ENCODE measurements around the gene PHF21B. TPM values are rescaled to one million over a fixed set of nuclear protein-coding genes. Genes with fewer than 3 reads are reported as not detected.

Gene PHF21B
- total RNA-seq, 1 donor from 2014 or later, result 4.6 TPM

DNA sequence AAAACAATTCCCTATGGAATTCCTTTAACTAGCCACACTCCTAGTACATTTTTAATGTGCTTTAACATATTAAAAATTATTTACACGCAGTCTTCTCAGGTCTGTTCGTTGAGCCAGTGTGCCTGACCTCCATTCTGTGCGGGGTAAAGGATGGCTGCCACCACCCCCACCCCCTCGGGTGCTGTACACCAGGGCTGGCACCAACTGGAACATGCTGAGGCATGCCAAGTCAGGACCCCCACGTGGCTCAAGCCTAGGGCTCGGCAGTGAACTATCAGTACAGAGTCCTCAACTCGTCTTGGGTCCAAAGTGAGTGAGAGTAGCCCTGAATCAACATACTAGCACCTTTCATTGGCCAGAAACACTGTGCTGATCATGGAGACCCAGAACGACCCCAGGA lies 32.5 kb upstream of the PHF21B start:
- Mint-ChIP-seq H3K27ac (ENCODE audit: unreplicated experiment) (no peak overlapping the region), H3K27me3 (ENCODE audit: unreplicated experiment) (peaks cover 4% of the 10 kb centered on the region), H3K4me3 (ENCODE audit: unreplicated experiment) (no peak overlapping the region), H3K9me3 (ENCODE audit: unreplicated experiment) (peaks cover 3% of the 10 kb centered on the region), H3K36me3 (ENCODE audit: low read depth, unreplicated experiment) (peaks cover 6% of the 10 kb centered on the region), H3K4me1 (ENCODE audit: unreplicated experiment) (no peaks in the 10 kb centered on the region)
- TF ChIP-seq, protein P1, sequence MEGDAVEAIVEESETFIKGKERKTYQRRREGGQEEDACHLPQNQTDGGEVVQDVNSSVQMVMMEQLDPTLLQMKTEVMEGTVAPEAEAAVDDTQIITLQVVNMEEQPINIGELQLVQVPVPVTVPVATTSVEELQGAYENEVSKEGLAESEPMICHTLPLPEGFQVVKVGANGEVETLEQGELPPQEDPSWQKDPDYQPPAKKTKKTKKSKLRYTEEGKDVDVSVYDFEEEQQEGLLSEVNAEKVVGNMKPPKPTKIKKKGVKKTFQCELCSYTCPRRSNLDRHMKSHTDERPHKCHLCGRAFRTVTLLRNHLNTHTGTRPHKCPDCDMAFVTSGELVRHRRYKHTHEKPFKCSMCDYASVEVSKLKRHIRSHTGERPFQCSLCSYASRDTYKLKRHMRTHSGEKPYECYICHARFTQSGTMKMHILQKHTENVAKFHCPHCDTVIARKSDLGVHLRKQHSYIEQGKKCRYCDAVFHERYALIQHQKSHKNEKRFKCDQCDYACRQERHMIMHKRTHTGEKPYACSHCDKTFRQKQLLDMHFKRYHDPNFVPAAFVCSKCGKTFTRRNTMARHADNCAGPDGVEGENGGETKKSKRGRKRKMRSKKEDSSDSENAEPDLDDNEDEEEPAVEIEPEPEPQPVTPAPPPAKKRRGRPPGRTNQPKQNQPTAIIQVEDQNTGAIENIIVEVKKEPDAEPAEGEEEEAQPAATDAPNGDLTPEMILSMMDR (IDR thresholded peaks at IDR 0.05; ENCODE audit: unreplicated experiment), result no peak
- no peak for DNase-seq (ENCODE audit: low spot score)

DNA sequence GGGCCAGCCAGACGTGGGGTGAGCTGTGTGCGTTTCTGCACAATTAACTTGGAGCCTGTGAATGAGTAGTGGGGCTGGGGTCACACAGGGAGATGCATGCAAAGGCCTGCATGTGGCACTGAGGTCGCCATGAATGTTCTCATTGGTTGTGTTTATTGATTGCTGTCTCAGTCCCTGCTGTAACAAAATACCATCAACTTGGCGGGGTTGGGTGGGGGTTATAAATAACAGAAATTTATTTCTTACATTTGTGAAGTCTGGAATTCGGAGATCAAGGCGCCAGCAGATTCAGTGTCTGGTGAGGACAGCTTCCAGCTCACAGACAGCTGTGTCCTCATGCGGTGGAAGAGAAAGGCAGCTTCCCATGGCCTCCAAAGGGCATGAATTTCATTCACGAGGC lies 29.3 kb upstream of the PHF21B start:
- peaks cover 5% of the 10 kb centered on the region for H3K27me3 Mint-ChIP-seq (ENCODE audit: unreplicated experiment)
- H3K27ac Mint-ChIP-seq (ENCODE audit: unreplicated experiment), result no peak overlapping the region
- no peak for DNase-seq (ENCODE audit: low spot score)
- TF ChIP-seq, protein P1 (IDR thresholded peaks at IDR 0.05; ENCODE audit: unreplicated experiment), result no peak
- no peak overlapping the region for H3K4me3 Mint-ChIP-seq (ENCODE audit: unreplicated experiment)
- H3K36me3 Mint-ChIP-seq (ENCODE audit: low read depth, unreplicated experiment), result peaks cover 9% of the 10 kb centered on the region
- H3K9me3 Mint-ChIP-seq (ENCODE audit: unreplicated experiment), result peaks cover 3% of the 10 kb centered on the region
- H3K4me1 Mint-ChIP-seq (ENCODE audit: unreplicated experiment), result no peaks in the 10 kb centered on the region

DNA sequence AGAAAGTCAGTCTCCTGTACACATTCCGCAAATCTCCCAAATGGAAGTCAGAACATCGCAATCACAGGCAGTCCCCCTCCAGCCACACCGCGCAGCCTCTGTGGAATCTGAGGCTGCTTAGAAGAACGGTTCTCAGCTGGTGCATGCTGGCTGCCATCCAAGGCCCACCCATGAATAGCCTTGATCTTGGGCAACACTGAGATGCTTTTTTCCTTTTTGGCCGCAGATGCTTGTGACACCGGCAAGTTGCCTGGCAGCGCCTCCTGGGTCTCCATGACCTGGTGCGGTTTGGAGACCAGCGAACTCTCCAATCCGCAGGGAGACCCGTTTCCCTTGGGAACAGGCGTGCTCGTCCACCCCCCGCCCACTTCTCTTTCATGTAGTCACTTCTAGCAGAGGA lies 26.3 kb upstream of the PHF21B start:
- peaks cover 5% of the 10 kb centered on the region for H3K27me3 Mint-ChIP-seq (ENCODE audit: unreplicated experiment)
- no peaks in the 10 kb centered on the region for H3K9me3 Mint-ChIP-seq (ENCODE audit: unreplicated experiment)
- no peaks in the 10 kb centered on the region for H3K4me1 Mint-ChIP-seq (ENCODE audit: unreplicated experiment)

DNA sequence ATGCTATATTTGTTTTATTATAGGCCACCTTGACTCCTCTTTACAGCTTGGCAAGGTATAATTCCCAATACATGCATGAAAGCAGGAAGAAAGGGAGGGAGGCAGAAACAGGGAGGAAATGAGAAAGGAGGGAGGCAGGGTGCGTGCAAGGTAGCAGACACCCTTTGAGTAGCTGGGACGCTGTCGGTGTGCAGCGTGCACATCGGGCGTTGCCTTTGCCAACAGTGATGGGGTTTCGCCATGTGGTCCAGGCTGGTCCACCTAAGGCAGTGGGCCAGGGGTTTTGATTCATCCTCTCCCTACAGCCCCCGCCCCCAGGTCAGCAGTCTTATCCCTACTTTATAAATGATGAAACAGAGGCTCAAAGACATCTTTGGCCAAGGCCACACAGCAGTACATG lies 25.0 kb upstream of the PHF21B start:
- Mint-ChIP-seq H3K4me3 (ENCODE audit: unreplicated experiment) (no peak overlapping the region), H3K9me3 (ENCODE audit: unreplicated experiment) (no peaks in the 10 kb centered on the region), H3K27me3 (ENCODE audit: unreplicated experiment) (peaks cover 1% of the 10 kb centered on the region), H3K27ac (ENCODE audit: unreplicated experiment) (no peak overlapping the region), H3K36me3 (ENCODE audit: low read depth, unreplicated experiment) (peaks cover 9% of the 10 kb centered on the region), H3K4me1 (ENCODE audit: unreplicated experiment) (no peaks in the 10 kb centered on the region)
- TF ChIP-seq, protein P1 (IDR thresholded peaks at IDR 0.05; ENCODE audit: unreplicated experiment), result no peak
- no peak for DNase-seq (ENCODE audit: low spot score)

More for the DNA sequence above, 26.3 kb upstream of the PHF21B start:
- TF ChIP-seq, protein P1 (IDR thresholded peaks at IDR 0.05; ENCODE audit: unreplicated experiment), result no peak
- Mint-ChIP-seq H3K27ac (ENCODE audit: unreplicated experiment) (no peak overlapping the region), H3K36me3 (ENCODE audit: low read depth, unreplicated experiment) (peaks cover 9% of the 10 kb centered on the region), H3K4me3 (ENCODE audit: unreplicated experiment) (no peak overlapping the region)
- DNase-seq (ENCODE audit: low spot score), result no peak

DNA sequence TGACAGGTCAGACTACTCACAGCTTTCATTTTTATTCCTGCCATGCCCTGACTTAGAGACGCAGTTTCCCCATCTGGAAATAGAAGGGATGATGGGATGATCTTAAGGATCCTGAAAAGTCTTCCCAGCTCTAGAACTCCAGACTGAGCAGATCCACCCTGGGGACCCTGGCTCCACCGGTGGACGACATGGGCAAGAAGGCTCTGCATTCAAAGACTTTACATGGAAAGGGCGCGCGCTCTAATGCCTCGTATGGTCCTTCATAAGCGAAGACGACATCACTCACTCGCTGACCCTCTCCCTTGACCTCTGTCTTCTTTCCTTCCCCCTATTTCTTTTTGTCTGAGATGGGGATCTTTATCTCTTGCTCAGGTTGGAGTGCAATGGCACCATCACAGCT lies 24.4 kb upstream of the PHF21B start:
- Mint-ChIP-seq H3K27me3 (ENCODE audit: unreplicated experiment) (peaks cover 1% of the 10 kb centered on the region), H3K4me1 (ENCODE audit: unreplicated experiment) (no peaks in the 10 kb centered on the region), H3K4me3 (ENCODE audit: unreplicated experiment) (no peak overlapping the region), H3K36me3 (ENCODE audit: low read depth, unreplicated experiment) (peaks cover 9% of the 10 kb centered on the region), H3K9me3 (ENCODE audit: unreplicated experiment) (no peaks in the 10 kb centered on the region), H3K27ac (ENCODE audit: unreplicated experiment) (no peak overlapping the region)
- TF ChIP-seq, protein P1 (IDR thresholded peaks at IDR 0.05; ENCODE audit: unreplicated experiment), result no peak
- DNase-seq (ENCODE audit: low spot score), result no peak

Measured in endothelial cell (in vitro differentiated cells).